ENCODE measurements around the gene ACSS1.

The ACSS1 gene

GRCh38 chr20:24992487-24993205 lies 65.3 kb downstream of the ACSS1 start, which contains the start of gene APMAP:
APMAP (minus strand) TSS chr20:24992751; CDS start chr20:24992688, 63 bp downstream.
- DNase-seq, result peak; percentile 95

GRCh38 chr20:24991897-24992486 lies 65.9 kb downstream of the ACSS1 start:
- peak; percentile 43 for DNase-seq

GRCh38 chr20:24990810-24991252 lies 67.1 kb downstream of the ACSS1 start:
- DNase-seq, result no peak

- DNase-seq, result no peak
These were observed 68.8 kb downstream of the ACSS1 start for GRCh38 chr20:24989162-24989561.

- no peak for DNase-seq
These were observed 69.8 kb downstream of the ACSS1 start for GRCh38 chr20:24987873-24988835.

- no peak for DNase-seq
These were observed 70.7 kb downstream of the ACSS1 start for GRCh38 chr20:24987244-24987643.

GRCh38 chr20:24986436-24987015 lies 71.4 kb downstream of the ACSS1 start:
- no peak for DNase-seq

GRCh38 chr20:24985802-24986201 lies 72.1 kb downstream of the ACSS1 start:
- DNase-seq, result no peak

- no peak for DNase-seq
These were observed 72.8 kb downstream of the ACSS1 start for GRCh38 chr20:24984961-24985640.

GRCh38 chr20:24983896-24984295 lies 74.0 kb downstream of the ACSS1 start:
- no peak for DNase-seq

- no peak for DNase-seq
These were observed 76.1 kb downstream of the ACSS1 start for GRCh38 chr20:24981790-24982189.

- no peak for DNase-seq
These were observed 76.7 kb downstream of the ACSS1 start for GRCh38 chr20:24981282-24981681.

GRCh38 chr20:24980291-24981053 lies 77.5 kb downstream of the ACSS1 start:
- no peak for DNase-seq

- DNase-seq, result no peak
These were observed 78.6 kb downstream of the ACSS1 start for GRCh38 chr20:24979036-24979960.

- DNase-seq, result no peak
These were observed 79.4 kb downstream of the ACSS1 start for GRCh38 chr20:24978513-24978912.

- DNase-seq, result no peak
These were observed 80.1 kb downstream of the ACSS1 start for GRCh38 chr20:24977797-24978196.

GRCh38 chr20:24977336-24977735 lies 80.6 kb downstream of the ACSS1 start:
- DNase-seq, result no peak

GRCh38 chr20:24972341-24972740 lies 85.6 kb downstream of the ACSS1 start:
- DNase-seq, result no peak

GRCh38 chr20:24971376-24972101 lies 86.4 kb downstream of the ACSS1 start:
- no peak for DNase-seq

- no peak for DNase-seq
These were observed 87.2 kb downstream of the ACSS1 start for GRCh38 chr20:24970754-24971153.

All from left hindlimb (tissue), 1 donor.